OCI-LY1 (cell line): ENCODE measurements around the gene OR10A6.

Experiments
- CTCF ChIP-seq: fragments of 200-600 bp; sonication (generic), shearing (Covaris generic); IDR thresholded peaks from 2 replicates; pipeline ENCODE4 v1.5.1; 2017; ENCODE audit warnings: mild to moderate bottlenecking, antibody characterized with exemption, low read length, moderate library complexity, mixed read lengths
- EZH2 ChIP-seq: fragments of 200-600 bp; sonication (generic), shearing (Covaris generic); IDR thresholded peaks from 2 replicates; pipeline ENCODE4 v1.8.0; 2017; ENCODE audit warnings: borderline replicate concordance, mixed run types, mild to moderate bottlenecking, antibody characterized with exemption, low read length, moderate library complexity, mixed read lengths

- no peak for TF ChIP-seq CTCF
- TF ChIP-seq EZH2 = no peak
These were observed 32.3 kb downstream of the OR10A6 start for GRCh38 chr11:7898666-7899283.
